Measurements from ENCODE around the gene ULK1.
A peak's percentile ranks its signal among the peaks of the same experiment; 100 is the strongest.

ULK1 gene

GRCh38 chr12:131894313-131894860 lies at the start of gene ULK1:
Gene ULK1, plus strand, starts transcription at chr12:131894622. Its CDS starts 380 bp downstream, at chr12:131895002.
- peak; percentile 69 for DNase-seq

GRCh38 chr12:131844656-131845055 lies 49.8 kb upstream of the ULK1 start:
- DNase-seq, result no peak

GRCh38 chr12:131845121-131845520 lies 49.3 kb upstream of the ULK1 start:
- no peak for DNase-seq

GRCh38 chr12:131847456-131847855 lies 47.0 kb upstream of the ULK1 start:
- DNase-seq, result no peak

- no peak for DNase-seq
Observed at GRCh38 chr12:131848753-131849152, 45.7 kb upstream of the ULK1 start.

- DNase-seq, result no peak
Observed at GRCh38 chr12:131849700-131850553, 44.5 kb upstream of the ULK1 start.

- no peak for DNase-seq
Observed at GRCh38 chr12:131850856-131851559, 43.4 kb upstream of the ULK1 start.

- no peak for DNase-seq
Observed at GRCh38 chr12:131851741-131852550, 42.5 kb upstream of the ULK1 start.

- DNase-seq, result no peak
Observed at GRCh38 chr12:131852551-131853299, 41.7 kb upstream of the ULK1 start.

- DNase-seq, result no peak
Observed at GRCh38 chr12:131853832-131854797, 40.3 kb upstream of the ULK1 start.

GRCh38 chr12:131854861-131855476 lies 39.5 kb upstream of the ULK1 start:
- DNase-seq, result no peak

- no peak for DNase-seq
Observed at GRCh38 chr12:131855521-131856142, 38.8 kb upstream of the ULK1 start.

GRCh38 chr12:131856366-131857097 lies 37.9 kb upstream of the ULK1 start:
- no peak for DNase-seq

GRCh38 chr12:131857908-131858850 lies 36.2 kb upstream of the ULK1 start:
- no peak for DNase-seq

- DNase-seq, result peak; percentile 6
Observed at GRCh38 chr12:131860472-131861260, 33.8 kb upstream of the ULK1 start.

- DNase-seq, result no peak
Observed at GRCh38 chr12:131861261-131862083, 33.0 kb upstream of the ULK1 start.
